ENCODE results near the gene PSMA3.

Gene PSMA3

GRCh38 chr14:58299401-58300330, 55.0 kb downstream of the PSMA3 start:
- DNase-seq (ENCODE audit: low read depth in 2 of 2), result no peak

DNA sequence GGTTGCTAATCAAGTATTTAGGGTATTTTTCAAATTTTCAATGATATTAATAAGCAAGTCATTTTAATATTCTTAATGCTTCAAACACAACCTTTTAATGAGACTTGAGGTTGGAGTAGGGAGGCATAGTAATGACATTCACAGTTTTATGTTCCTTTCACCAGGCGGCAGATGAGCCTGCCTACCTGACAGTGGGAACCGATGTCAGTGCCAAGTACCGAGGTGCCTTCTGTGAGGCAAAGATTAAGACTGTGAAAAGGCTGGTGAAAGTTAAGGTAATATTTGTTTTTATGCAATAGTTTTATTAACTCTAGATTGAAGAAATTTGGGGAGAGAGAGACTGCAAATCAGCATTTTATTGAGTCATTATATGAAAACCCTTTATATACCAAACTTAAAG, 56.8 kb downstream of the PSMA3 start:
- DNase-seq (ENCODE audit: low read depth in 2 of 2), result no peak

GRCh38 chr14:58305730-58306129, 61.1 kb downstream of the PSMA3 start:
- no peak for DNase-seq (ENCODE audit: low read depth in 2 of 2)

DNA sequence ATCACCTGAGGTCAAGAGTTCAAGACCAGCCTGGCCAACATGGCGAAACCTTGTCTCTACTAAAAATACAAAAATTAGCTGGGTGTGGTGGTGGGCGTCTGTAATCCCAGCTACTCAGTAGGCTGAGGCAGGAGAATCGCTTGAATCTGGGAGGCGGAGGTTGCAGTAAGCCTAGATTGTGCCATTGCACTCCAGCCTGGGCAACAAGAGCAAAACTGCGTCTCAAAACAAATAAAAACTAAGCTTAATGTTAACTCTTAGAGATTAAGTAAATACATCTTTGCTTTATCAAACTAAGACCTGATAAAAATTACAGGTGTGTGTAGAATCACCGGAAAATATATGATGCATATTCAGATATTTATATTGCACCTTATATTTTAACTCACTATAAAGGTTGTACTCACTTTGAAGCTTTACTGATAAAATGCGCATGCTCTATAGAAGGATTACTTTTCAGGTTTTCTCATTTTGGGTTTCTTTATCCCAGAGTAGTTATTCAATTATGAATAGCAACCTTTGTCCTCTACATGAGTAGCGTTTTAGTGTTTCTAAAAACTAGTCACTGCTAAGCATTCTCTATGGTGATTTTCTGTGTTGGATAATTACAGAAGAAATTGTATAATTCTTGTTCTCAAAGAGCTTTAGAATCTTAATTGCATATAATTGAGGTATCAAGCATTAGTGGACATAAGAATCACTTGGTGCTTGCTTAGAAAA, 63.1 kb downstream of the PSMA3 start:
- DNase-seq (ENCODE audit: low read depth in 2 of 2), result no peak

DNA sequence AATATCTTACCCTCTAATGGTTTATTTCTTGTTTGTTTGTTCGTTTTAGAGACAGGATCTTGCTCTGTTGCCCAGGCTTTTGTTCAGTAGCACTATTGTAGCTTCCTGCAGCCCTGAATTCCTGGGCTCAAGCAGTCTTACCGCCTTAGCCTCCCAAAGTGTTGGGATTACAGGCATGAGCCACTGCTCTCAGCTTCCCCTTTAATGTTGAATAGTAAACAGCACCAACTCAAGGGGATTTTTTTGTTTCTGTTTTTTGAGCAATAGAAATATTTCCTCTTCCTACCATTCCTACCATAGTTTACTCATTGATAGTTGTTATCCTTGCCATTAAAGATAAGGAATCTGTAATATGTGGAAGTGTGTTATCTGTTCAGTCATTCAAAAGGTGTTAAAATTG, 64.4 kb downstream of the PSMA3 start:
- no peak for DNase-seq (ENCODE audit: low read depth in 2 of 2)

GRCh38 chr14:58313699-58314098, 69.1 kb downstream of the PSMA3 start:
- no peak for DNase-seq (ENCODE audit: low read depth in 2 of 2)

- DNase-seq (ENCODE audit: low read depth in 2 of 2), result no peak
These were observed 71.0 kb downstream of the PSMA3 start for GRCh38 chr14:58315606-58316005.
